SK-N-MC (cell line): ENCODE measurements around the gene MRC2.

ENCODE experiments used
- EZH2 ChIP-seq: fragments of 200-600 bp; sonication (generic); IDR thresholded peaks from one replicate; pipeline ENCODE4 v1.6.1; 2017; ENCODE audit warnings: antibody characterized with exemption
- FOXP2 ChIP-seq: optimal IDR thresholded peaks from 2 replicates; pipeline ENCODE3; 2011; ENCODE audit warnings: mild to moderate bottlenecking, moderate library complexity; ENCODE audit not compliant: insufficient read depth; ENCODE audit errors: extremely low read length, control extremely low read depth
- POLR2AphosphoS5 ChIP-seq: IDR thresholded peaks from 2 replicates; pipeline ENCODE4 v1.6.1; 2012; ENCODE audit warnings: mild to moderate bottlenecking, low read depth, low read length, borderline replicate concordance

DNA sequence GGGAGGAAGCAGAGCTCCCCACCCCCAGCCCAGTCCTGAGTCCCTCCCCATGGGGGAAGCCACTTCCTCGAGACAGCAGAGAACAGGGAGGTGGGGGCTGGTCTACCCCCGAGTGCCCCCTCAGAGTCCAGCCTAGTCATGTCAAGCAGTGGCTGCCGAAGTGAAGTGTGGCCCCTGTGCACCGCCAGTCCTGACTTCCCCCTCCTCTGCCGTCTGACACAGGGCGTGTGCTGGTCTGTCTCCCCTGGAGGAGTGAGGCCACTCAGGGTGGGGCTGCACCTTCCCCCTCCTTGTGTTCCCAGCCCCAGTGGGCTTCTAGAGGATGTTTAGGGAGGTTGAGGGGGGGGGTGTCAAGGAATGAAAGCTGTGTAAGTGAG lies 46.9 kb downstream of the MRC2 start:
- no peak for TF ChIP-seq EZH2
- TF ChIP-seq POLR2AphosphoS5 = no peak
- no peak for TF ChIP-seq FOXP2
